NCI-H774 (cell line): ENCODE measurements around the gene KCNT1.
"Not testable (repeated sequence)": the region's sequence is repeated elsewhere in the genome, so short reads cannot be mapped to it uniquely, and the experiment has no call there.

Experiments
- DNase-seq: peaks from one replicate; lab custom pipeline; 2025; lab: John Stamatoyannopoulos, UW

The KCNT1 gene

GRCh38 chr9:135672786-135673185, 29.2 kb upstream of the KCNT1 start:
- not testable (repeated sequence) for DNase-seq

- no peak for DNase-seq
Measured at GRCh38 chr9:135673941-135674340, 28.0 kb upstream of the KCNT1 start.

- DNase-seq = no peak
Measured at GRCh38 chr9:135674977-135675376, 27.0 kb upstream of the KCNT1 start.

GRCh38 chr9:135676891-135677290, 25.1 kb upstream of the KCNT1 start:
- DNase-seq = no peak

- DNase-seq = no peak
Measured at GRCh38 chr9:135677641-135678168, 24.3 kb upstream of the KCNT1 start.

GRCh38 chr9:135678236-135679017, 23.6 kb upstream of the KCNT1 start:
- DNase-seq = no peak

GRCh38 chr9:135680056-135680455, 21.9 kb upstream of the KCNT1 start:
- DNase-seq = no peak

GRCh38 chr9:135681161-135681560, 20.8 kb upstream of the KCNT1 start:
- no peak for DNase-seq

- no peak for DNase-seq
Measured at GRCh38 chr9:135683401-135684034, 18.5 kb upstream of the KCNT1 start.

- no peak for DNase-seq
Measured at GRCh38 chr9:135684691-135685090, 17.3 kb upstream of the KCNT1 start.

- no peak for DNase-seq
Measured at GRCh38 chr9:135687216-135687615, 14.8 kb upstream of the KCNT1 start.

- DNase-seq = no peak
Measured at GRCh38 chr9:135689011-135689410, 13.0 kb upstream of the KCNT1 start.

GRCh38 chr9:135690836-135691570, 11.0 kb upstream of the KCNT1 start:
- DNase-seq = no peak

- DNase-seq = no peak
Measured at GRCh38 chr9:135692410-135692809, 9.6 kb upstream of the KCNT1 start.

GRCh38 chr9:135693265-135693664, 8.7 kb upstream of the KCNT1 start:
- no peak for DNase-seq

- DNase-seq = no peak
Measured at GRCh38 chr9:135693771-135694170, 8.2 kb upstream of the KCNT1 start.

- DNase-seq = no peak
Measured at GRCh38 chr9:135694414-135694813, 7.6 kb upstream of the KCNT1 start.

- DNase-seq = no peak
Measured at GRCh38 chr9:135695036-135695435, 6.9 kb upstream of the KCNT1 start.

GRCh38 chr9:135695642-135696041, 6.3 kb upstream of the KCNT1 start:
- no peak for DNase-seq

GRCh38 chr9:135696446-135696845, 5.5 kb upstream of the KCNT1 start:
- no peak for DNase-seq

GRCh38 chr9:135697226-135697625, 4.8 kb upstream of the KCNT1 start:
- no peak for DNase-seq

- DNase-seq = no peak
Measured at GRCh38 chr9:135698236-135698635, 3.7 kb upstream of the KCNT1 start.

- DNase-seq = no peak
Measured at GRCh38 chr9:135698767-135699166, 3.2 kb upstream of the KCNT1 start.
